RWPE1 (cell line): ENCODE data around the gene SMIM29.
"Not testable (repeated sequence)": the region's sequence is repeated elsewhere in the genome, so short reads cannot be mapped to it uniquely, and the experiment has no call there.

Source experiments
- CTCF ChIA-PET: fragments of 350-600 bp; sonication (Branson Sonifier 250); formaldehyde crosslinking; extraction: SDS; loops from one replicate; lab custom pipeline; 2021; lab: Yijun Ruan, JAX
- POLR2A ChIA-PET: fragments of 400-600 bp; formaldehyde crosslinking; extraction: SDS; loops from one replicate; lab custom pipeline; 2020; ENCODE audit warnings: antibody characterized with exemption; ENCODE audit not compliant: low non-redundant PET; lab: Yijun Ruan, JAX
- DNase-seq: peaks from one replicate; pipeline ENCODE4 v3.0.0; 2012; ENCODE audit warnings: low spot score
- H3K27ac ChIP-seq: fragments of 450-650 bp; 2 replicates; pipeline ENCODE4 v1.5.1; 2017
- CTCF ChIP-seq: fragments of 450-650 bp; conservative IDR thresholded peaks from 2 replicates; pipeline ENCODE4 v1.5.1; 2017; ENCODE audit warnings: low read depth, mild to moderate bottlenecking

The SMIM29 gene

GRCh38 chr6:34267746-34268145 lies 18.9 kb upstream of the SMIM29 start:
- DNase-seq = no peak
- ChIA-PET CTCF (no interaction called here), POLR2A (no interaction called here)
- no peak overlapping the region for H3K27ac ChIP-seq
- TF ChIP-seq CTCF = no peak

GRCh38 chr6:34263484-34263883 lies 14.7 kb upstream of the SMIM29 start:
- POLR2A ChIA-PET, DNase-seq, H3K27ac ChIP-seq: not testable (repeated sequence)
- CTCF ChIA-PET = interaction anchor here (0.6 kb wide), 1 partner anchor 910 kb away, joined by 3 read pairs; no protein-coding TSS in a partner anchor

GRCh38 chr6:34260576-34261267 lies 11.9 kb upstream of the SMIM29 start:
- no peak for TF ChIP-seq CTCF
- DNase-seq = no peak
- ChIA-PET POLR2A (no interaction called here), CTCF (interaction anchor here (0.5 kb wide), 1 partner anchor 410 kb away, joined by 4 read pairs; no protein-coding TSS in a partner anchor)
- H3K27ac ChIP-seq = no peak overlapping the region

GRCh38 chr6:34259529-34260069 lies 10.8 kb upstream of the SMIM29 start:
- ChIA-PET CTCF (interaction anchor here (0.6 to 0.9 kb wide), 2 partner anchors 10 to 1311 kb away, joined by 5 read pairs; partner anchors contain the start of gene SMIM29), POLR2A (no interaction called here)
- H3K27ac ChIP-seq = no peak overlapping the region
- no peak for DNase-seq
- no peak for TF ChIP-seq CTCF

GRCh38 chr6:34252395-34252794 lies 3.6 kb upstream of the SMIM29 start:
- CTCF ChIA-PET = interaction anchor here (0.6 kb wide), 1 partner anchor 134 kb away, joined by 3 read pairs; no protein-coding TSS in a partner anchor
- POLR2A ChIA-PET, DNase-seq, H3K27ac ChIP-seq: not testable (repeated sequence)

- ChIA-PET POLR2A (interaction anchor here (0.7 to 1.0 kb wide), 2 partner anchors 63 to 166 kb away, joined by 3 read pairs; no protein-coding TSS in a partner anchor), CTCF (interaction anchor here (0.6 to 2.7 kb wide), 12 partner anchors 10 to 1169 kb away, joined by 3 to 29 read pairs (median 4); partner anchors contain the start of gene HMGA1)
- no peak for DNase-seq
- peak overlapping the region; percentile 87 for H3K27ac ChIP-seq
- no peak for TF ChIP-seq CTCF
These were observed 859 bp upstream of the SMIM29 start for GRCh38 chr6:34249469-34250261.

GRCh38 chr6:34248198-34248726 lies 544 bp downstream of the SMIM29 start:
- no peak for DNase-seq
- ChIA-PET CTCF (interaction anchor here (0.6 to 1.6 kb wide), 4 partner anchors 9 to 628 kb away, joined by 3 to 10 read pairs (median 4); no protein-coding TSS in a partner anchor), POLR2A (interaction anchor here (1.0 kb wide), 1 partner anchor 11 kb away, joined by 3 read pairs; the partner anchor contains the start of gene HMGA1)
- peak overlapping the region; percentile 87 for H3K27ac ChIP-seq
- TF ChIP-seq CTCF = no peak
